Measurements from ENCODE around the gene KDM1A.
A peak's percentile ranks its signal among the peaks of the same experiment; 100 is the strongest.

The KDM1A gene

DNA sequence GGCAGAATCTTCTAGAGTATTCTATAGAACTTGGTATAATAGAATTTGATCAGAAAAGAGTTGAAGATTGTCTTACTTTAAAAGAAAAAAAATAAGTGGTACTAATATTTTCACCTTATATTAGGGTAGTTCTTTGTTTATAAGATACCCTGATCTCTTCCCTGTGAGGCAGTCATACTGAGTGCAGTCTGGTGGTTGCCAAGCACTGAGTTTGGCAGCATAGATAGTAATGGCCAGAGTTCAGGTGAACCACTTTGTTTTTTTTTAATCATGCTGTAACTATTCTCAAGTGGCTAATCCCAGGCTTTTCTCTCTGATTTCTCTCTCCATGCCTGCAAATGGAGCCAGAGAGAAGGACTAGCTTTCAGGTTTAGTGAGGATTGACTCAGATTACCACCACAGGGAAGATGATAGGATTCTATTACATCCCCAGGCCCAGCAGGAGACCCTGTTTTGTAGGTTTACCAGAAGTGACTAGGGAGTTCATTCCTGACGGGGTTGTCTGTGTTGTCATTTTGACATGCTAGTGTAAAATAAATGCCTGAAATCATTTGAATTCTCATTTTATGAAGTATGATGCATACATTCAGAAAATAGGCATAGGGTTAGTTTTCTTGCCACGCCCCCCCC lies 16.7 kb downstream of the KDM1A start:
- peaks cover 57% of the 10 kb centered on the region for H3K4me1 Mint-ChIP-seq
- DNase-seq (no peak), ATAC-seq (no peak)
- H3K27me3 Mint-ChIP-seq: no peaks in the 10 kb centered on the region
- H3K27ac Mint-ChIP-seq: no peak overlapping the region
- H3K9me3 Mint-ChIP-seq: no peaks in the 10 kb centered on the region
- H3K4me3 Mint-ChIP-seq: no peak overlapping the region

DNA sequence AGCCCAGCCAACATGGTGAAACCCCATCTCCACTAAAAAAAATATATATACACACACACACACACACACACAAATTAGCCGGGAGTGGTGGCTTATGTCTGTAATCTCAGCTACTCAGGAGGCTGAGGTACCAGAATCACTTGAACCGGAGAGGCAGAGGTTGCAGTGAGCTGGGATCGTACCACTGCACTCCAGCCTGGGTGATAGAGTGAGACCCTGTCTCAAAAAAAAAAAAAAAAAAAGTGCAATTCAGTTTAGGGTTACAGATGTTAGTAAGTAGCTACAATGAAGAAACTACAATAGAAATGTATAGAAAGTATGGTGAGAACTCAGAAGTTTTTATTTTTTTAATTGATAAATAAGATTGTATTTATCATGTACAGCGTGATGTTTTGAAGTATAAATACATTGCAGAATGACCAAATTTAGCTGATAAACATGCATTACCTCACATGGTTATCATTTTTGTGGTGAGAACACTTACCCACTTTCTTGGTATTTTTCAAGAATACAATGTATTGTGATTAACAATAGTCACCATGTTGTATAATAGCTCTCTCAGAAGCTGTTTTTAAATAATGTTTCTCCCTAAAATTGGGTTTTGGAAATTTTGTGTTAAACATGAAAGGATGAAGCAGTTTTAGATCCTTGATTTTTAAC lies 17.9 kb downstream of the KDM1A start:
- peaks cover 50% of the 10 kb centered on the region for H3K4me1 Mint-ChIP-seq
- H3K4me3 Mint-ChIP-seq: no peak overlapping the region
- ATAC-seq: no peak
- H3K27ac Mint-ChIP-seq: no peak overlapping the region
- H3K9me3 Mint-ChIP-seq: no peaks in the 10 kb centered on the region
- H3K27me3 Mint-ChIP-seq: no peaks in the 10 kb centered on the region
- no peak for DNase-seq

DNA sequence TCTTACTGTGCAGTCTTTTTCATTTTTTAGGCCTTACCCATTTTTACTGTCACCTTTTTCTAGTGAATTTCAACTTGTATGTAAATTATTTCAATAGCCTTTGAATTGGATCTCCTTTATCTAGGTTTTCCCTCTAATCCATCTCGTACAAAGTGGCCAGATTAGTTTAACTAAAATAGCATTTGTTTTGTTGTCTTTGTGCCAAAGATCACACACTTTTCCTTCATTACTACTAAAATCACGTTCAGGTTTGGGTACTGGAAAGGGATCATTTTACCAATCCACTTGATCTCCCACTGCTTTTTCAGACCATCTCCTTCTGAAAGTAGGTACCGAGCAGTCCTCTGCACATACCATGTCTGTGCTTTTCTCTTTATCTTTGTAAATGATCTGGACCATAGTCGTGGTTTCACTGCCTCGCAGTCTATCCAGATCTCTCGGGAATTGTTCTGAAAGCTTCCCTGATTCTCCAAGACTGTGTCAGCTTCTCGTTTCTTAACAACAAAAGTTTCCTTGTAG lies 20.1 kb downstream of the KDM1A start:
- no peak overlapping the region for H3K4me3 Mint-ChIP-seq
- H3K4me1 Mint-ChIP-seq: peaks cover 50% of the 10 kb centered on the region
- ATAC-seq: no peak
- DNase-seq: no peak
- no peaks in the 10 kb centered on the region for H3K27me3 Mint-ChIP-seq
- H3K9me3 Mint-ChIP-seq: no peaks in the 10 kb centered on the region
- no peak overlapping the region for H3K27ac Mint-ChIP-seq

DNA sequence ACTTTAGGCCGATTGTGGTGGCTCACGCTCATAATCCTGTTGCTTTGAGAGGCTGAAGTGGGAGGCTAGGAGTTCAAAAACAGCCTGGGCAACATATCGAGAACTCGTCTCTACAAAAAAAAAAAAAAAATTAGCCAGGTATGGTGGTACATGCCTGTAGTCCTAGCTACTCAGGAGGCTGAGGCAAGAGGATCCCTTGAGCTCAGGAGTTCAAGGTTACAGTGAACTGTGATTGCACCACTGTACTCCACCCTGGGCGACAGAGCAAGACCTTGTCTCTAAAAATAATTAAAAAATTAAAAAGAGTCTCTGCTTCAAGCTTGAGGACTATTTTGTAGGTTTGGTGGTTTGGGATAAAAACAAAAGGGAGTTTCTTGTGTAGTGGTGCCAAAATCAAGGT lies 21.2 kb downstream of the KDM1A start:
- no peak for DNase-seq
- Mint-ChIP-seq H3K4me3 (no peak overlapping the region), H3K27ac (peak overlapping the region in 1 of 2 donors; percentile 82), H3K27me3 (no peaks in the 10 kb centered on the region), H3K9me3 (no peaks in the 10 kb centered on the region), H3K4me1 (peaks cover 47% of the 10 kb centered on the region)
- ATAC-seq: no peak

DNA sequence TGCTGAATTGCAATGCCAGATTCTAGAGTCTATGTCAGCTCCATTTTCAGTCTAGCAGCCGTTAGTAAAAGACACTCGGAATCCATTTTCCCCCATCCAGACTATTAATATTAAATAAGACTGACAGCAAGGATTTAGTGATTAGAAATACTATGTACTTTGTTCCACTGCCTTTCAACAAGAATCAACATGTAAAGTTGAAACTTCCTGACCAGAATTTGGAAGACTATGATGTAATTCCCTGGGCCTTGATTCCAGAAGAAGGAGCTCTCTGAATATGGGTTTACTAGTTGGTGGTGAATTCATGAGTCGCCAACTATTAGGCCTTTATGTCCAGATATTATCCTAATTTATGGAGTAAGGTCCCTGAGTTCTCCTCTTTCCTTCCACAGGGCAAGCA lies 24.8 kb downstream of the KDM1A start:
- H3K27ac Mint-ChIP-seq: no peak overlapping the region
- H3K4me3 Mint-ChIP-seq: no peak overlapping the region
- ATAC-seq: no peak
- no peak for DNase-seq
- no peaks in the 10 kb centered on the region for H3K27me3 Mint-ChIP-seq
- H3K9me3 Mint-ChIP-seq: no peaks in the 10 kb centered on the region
- H3K4me1 Mint-ChIP-seq: peaks cover 40% of the 10 kb centered on the region

DNA sequence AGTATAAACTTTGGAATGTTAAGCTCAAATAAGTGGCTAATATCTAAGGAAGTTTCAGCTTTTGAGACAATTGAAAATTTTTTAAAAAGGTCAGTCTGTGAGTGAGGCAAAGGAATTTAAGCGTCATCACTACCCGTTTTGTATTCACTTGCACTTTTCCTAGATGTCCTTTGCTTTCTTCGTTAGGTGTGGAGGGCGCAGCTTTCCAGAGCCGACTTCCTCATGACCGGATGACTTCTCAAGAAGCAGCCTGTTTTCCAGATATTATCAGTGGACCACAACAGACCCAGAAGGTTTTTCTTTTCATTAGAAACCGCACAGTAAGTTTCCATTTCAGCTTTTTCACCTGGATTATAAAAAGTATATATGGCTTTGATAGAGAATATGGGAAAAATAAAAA lies 30.9 kb downstream of the KDM1A start:
- ATAC-seq: no peak

DNA sequence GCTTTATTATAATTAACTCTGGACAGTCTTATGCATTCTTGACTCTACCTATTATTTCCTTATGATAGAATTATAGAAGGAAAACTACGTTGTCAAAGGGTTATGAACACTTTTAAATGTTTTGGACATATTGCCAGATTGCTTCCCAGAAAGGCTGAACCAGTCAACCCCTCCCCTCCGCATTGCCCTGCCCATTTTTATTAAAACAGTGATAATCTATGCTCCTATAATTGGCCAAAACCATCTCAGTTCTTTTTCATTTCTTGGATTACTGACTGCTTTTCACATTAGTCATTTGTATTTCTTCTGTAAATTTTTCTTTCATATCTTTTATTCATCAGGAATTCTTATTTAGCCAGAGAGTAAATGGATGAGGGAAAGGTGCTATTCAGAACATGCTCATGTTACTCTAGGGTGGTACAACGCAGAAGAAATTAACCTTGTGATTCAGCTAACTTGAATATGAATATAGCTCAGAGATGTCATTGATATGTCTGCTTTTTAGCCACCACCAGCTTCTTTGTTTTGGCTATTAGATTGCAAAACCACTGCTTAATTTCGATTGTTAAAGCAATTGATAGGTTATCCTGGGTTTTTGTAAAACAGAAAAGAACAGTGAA lies 32.1 kb downstream of the KDM1A start:
- no peak for DNase-seq
- no peaks in the 10 kb centered on the region for H3K9me3 Mint-ChIP-seq
- H3K4me1 Mint-ChIP-seq: peaks cover 4% of the 10 kb centered on the region
- H3K27me3 Mint-ChIP-seq: no peaks in the 10 kb centered on the region
- H3K27ac Mint-ChIP-seq: no peak overlapping the region
- no peak overlapping the region for H3K4me3 Mint-ChIP-seq
- no peak for ATAC-seq

More for the DNA sequence above, 30.9 kb downstream of the KDM1A start:
- Mint-ChIP-seq H3K27ac (no peak overlapping the region), H3K9me3 (no peaks in the 10 kb centered on the region), H3K27me3 (no peaks in the 10 kb centered on the region), H3K4me3 (no peak overlapping the region), H3K4me1 (peaks cover 16% of the 10 kb centered on the region)
- no peak for DNase-seq

DNA sequence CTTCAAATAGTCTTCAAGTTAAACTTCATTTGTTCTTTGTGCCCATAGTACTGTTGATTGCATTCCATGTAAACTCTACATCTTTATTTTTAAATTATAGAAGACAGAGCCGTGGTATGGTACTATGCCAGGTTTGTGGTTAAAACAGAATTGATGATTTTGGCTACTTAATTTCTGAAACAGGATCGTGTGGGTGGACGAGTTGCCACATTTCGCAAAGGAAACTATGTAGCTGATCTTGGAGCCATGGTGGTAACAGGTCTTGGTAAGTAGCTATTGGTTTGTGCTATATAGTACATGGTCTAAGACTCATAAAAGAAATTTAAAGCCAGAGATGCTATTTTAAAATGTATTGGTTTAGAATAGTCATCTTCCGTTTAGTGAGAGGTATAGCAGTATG lies 38.0 kb downstream of the KDM1A start:
- Mint-ChIP-seq H3K27me3 (no peaks in the 10 kb centered on the region), H3K4me3 (no peak overlapping the region), H3K9me3 (no peaks in the 10 kb centered on the region), H3K4me1 (no peaks in the 10 kb centered on the region), H3K27ac (no peak overlapping the region)
- DNase-seq: no peak
- no peak for ATAC-seq

DNA sequence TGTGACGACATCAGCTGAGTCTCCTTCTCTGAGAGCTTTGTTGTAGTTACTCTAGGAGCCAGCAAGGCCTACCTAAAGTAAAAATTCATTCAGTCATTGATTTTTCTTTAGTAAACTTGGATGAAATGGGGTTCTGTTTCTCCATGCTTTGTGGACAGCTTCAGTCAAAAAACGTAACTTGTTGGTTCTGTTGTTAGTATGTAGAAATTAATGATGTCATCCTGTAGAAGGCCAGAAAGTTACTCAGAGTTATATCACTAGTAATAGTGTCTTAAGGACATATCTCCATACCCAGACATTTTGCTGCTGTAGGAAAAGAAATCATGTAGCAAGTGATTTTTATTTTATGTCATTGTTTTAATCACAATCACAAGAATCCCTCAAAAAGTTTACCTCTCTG lies 43.0 kb downstream of the KDM1A start:
- H3K9me3 Mint-ChIP-seq: no peaks in the 10 kb centered on the region
- no peak for ATAC-seq
- peaks cover 3% of the 10 kb centered on the region for H3K4me1 Mint-ChIP-seq
- H3K27me3 Mint-ChIP-seq: no peaks in the 10 kb centered on the region
- DNase-seq: no peak
- H3K27ac Mint-ChIP-seq: no peak overlapping the region
- no peak overlapping the region for H3K4me3 Mint-ChIP-seq

DNA sequence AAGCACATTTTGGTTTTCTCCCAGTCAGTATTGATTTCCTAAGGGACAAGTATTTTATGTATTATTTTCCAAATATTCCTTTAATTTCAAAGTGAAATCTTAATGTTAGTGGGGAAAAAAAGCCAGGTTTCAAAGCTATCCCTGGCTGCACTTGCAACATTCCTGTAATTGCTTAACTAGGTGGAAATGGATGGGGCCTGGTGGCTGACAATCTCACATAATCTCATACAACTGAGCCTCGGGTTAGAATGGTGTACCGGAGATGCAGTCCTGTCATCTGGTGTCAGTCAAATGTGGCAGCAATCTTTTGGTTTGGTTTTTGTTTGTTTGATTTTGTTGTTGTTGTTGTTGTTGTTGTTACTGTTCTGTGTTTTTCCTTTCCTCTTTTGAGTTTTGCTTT lies 46.1 kb downstream of the KDM1A start:
- DNase-seq (no peak), ATAC-seq (no peak)
- Mint-ChIP-seq H3K4me1 (peaks cover 5% of the 10 kb centered on the region), H3K4me3 (no peak overlapping the region), H3K27ac (no peak overlapping the region), H3K9me3 (no peaks in the 10 kb centered on the region), H3K27me3 (no peaks in the 10 kb centered on the region)

DNA sequence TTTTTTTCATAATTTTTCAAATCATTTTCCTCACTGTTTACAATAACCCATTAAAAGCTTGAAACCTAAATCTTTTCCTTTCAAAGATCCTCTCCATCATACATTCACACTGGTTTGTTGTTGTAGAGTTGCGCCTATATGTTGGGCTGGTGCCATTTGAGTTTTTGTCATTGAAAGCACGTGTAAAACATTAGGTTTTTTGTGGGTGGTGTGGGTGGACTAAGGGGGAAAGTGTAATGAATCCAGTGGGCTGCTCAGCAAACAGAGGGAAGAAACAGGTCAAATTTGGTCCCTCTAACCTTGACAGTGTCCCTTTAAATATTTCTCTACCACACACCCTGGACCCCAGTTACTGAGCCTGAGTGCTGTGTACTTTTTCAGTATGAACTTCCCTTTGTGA lies 46.8 kb downstream of the KDM1A start:
- Mint-ChIP-seq H3K27ac (no peak overlapping the region), H3K27me3 (no peaks in the 10 kb centered on the region), H3K4me3 (no peak overlapping the region), H3K9me3 (no peaks in the 10 kb centered on the region), H3K4me1 (peaks cover 5% of the 10 kb centered on the region)
- ATAC-seq (no peak), DNase-seq (no peak)

DNA sequence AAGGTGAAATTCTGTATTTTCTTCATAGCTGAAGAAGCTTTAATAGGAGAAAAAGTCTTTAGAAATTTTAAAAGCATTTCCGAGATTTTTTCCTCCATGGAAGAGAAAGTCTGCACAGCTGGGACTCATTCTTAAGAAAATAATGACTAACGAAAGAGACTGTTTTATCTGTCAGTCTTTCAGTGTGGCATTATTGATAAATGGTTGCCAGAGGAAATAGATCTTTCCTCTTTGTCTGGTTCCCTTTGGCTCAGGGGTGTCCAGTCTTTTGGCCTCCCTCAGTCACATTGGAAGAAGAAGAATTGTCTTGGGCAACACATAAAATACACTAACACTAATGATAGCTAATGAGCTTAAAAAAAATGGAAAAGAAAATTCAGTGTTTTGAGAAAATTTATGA lies 49.9 kb downstream of the KDM1A start:
- Mint-ChIP-seq H3K4me1 (peaks cover 5% of the 10 kb centered on the region), H3K27me3 (no peaks in the 10 kb centered on the region)
- ATAC-seq: no peak

DNA sequence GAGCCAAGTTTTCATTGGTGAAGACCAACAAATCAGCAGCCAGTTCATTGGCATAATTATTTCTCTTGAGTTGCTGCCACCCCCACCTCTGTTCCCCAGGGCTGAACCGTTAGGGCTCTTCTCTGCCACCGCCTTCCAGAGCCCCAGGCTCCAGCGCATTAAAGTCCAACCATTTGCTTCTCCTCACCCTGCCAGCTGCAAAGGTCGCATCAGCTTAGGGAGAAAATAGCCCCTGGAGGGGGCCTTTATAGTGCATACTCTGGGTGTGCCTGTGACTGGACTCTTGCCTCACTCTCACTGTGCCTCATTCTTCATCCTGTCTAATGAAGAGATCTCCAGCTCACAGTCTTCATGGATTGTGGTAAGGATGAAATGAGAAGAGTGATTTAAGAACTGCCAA lies 50.4 kb downstream of the KDM1A start:
- ATAC-seq: no peak
- H3K4me1 Mint-ChIP-seq: peaks cover 5% of the 10 kb centered on the region
- peak overlapping the region in 1 of 2 donors; percentile 64 for H3K27ac Mint-ChIP-seq
- no peak overlapping the region for H3K4me3 Mint-ChIP-seq
- no peaks in the 10 kb centered on the region for H3K27me3 Mint-ChIP-seq
- no peaks in the 10 kb centered on the region for H3K9me3 Mint-ChIP-seq
- no peak for DNase-seq

More for the DNA sequence above, 49.9 kb downstream of the KDM1A start:
- Mint-ChIP-seq H3K4me3 (no peak overlapping the region), H3K9me3 (no peaks in the 10 kb centered on the region), H3K27ac (peak overlapping the region in 1 of 2 donors; percentile 18)
- DNase-seq: no peak

DNA sequence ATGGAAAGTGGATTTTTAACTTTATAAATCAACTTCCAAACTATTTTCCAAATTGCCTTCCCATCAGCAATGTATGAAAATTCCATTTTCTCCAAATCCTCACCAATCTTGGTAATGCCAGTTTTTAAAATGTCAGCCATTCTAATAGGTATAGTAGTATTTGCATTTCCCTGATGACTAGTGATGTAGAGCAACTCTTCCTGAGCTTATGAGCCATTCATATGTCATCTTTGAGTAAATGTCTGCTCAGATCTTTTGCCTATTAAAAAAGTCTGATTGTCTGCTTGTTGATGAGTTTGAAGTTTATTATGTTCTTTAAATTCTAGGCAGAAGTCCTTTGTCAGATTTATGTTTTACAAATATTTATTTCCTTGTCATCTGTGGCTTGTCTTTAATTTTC lies 54.7 kb downstream of the KDM1A start:
- no peak overlapping the region for H3K27ac Mint-ChIP-seq
- H3K9me3 Mint-ChIP-seq: no peaks in the 10 kb centered on the region
- H3K27me3 Mint-ChIP-seq: no peaks in the 10 kb centered on the region
- H3K4me3 Mint-ChIP-seq: no peak overlapping the region
- no peak for DNase-seq
- H3K4me1 Mint-ChIP-seq: no peaks in the 10 kb centered on the region
- ATAC-seq: no peak

DNA sequence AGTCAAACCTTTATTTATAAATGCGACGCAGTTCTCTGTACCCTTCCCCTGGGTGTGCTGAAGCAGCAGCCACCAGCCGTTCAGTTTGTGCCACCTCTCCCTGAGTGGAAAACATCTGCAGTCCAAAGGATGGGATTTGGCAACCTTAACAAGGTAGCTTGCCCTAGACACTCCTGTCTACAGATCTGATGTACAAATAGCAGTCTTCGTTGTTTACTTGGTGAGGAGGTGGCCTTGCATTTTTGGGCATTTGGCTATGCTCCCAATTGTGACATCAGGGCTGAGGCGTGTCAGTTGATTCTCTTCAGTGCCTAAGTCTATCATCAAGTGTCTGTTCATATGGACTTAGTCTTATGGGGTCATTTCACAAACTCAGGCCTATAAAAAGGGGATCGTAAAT lies 59.8 kb downstream of the KDM1A start:
- no peak for DNase-seq
- no peaks in the 10 kb centered on the region for H3K27me3 Mint-ChIP-seq
- no peak overlapping the region for H3K4me3 Mint-ChIP-seq
- no peaks in the 10 kb centered on the region for H3K9me3 Mint-ChIP-seq
- no peak for ATAC-seq
- H3K27ac Mint-ChIP-seq: no peak overlapping the region
- H3K4me1 Mint-ChIP-seq: no peaks in the 10 kb centered on the region

DNA sequence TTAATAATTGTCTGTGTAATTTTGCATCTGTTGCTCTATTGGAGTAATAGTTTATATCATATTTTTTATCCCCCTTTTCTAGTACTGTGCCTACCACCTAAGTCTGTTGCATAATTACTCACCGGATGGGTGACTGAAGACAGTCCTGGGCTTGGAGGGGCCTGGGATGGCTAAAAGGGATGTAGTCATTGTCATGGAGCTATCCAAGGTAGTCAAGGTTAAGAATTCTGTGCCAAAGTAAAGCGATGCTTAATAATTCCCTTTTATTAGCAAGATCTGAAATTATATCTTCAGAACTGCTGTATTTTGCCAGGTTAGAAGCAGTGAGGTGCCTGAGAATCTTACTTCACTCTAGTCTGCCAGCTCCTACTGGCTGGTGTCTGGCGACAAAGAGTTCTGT lies 61.6 kb downstream of the KDM1A start:
- H3K27ac Mint-ChIP-seq: no peak overlapping the region
- no peak overlapping the region for H3K4me3 Mint-ChIP-seq
- no peaks in the 10 kb centered on the region for H3K27me3 Mint-ChIP-seq
- DNase-seq (no peak), ATAC-seq (no peak)
- H3K9me3 Mint-ChIP-seq: no peaks in the 10 kb centered on the region
- no peaks in the 10 kb centered on the region for H3K4me1 Mint-ChIP-seq
